ENCODE results near the gene TAS2R13.

Gene TAS2R13

GRCh38 chr12:10884086-10884725, 25.2 kb downstream of the TAS2R13 start, which contains the start of gene PRH1:
Gene PRH1, minus strand, starts transcription at chr12:10884255. Its CDS starts 38 bp downstream, at chr12:10884217.
- no peak for DNase-seq (ENCODE audit: extremely low read depth, low read depth)
- TF ChIP-seq CTCF (IDR thresholded peaks at IDR 0.05; ENCODE audit: low read depth, low read length), result no peak

- DNase-seq (ENCODE audit: extremely low read depth, low read depth), result no peak
Observed at GRCh38 chr12:10873378-10873777, 36.0 kb downstream of the TAS2R13 start.

GRCh38 chr12:10867381-10867780, 42.0 kb downstream of the TAS2R13 start:
- no peak for DNase-seq (ENCODE audit: extremely low read depth, low read depth)

More at GRCh38 chr12:10873378-10873777, 36.0 kb downstream of the TAS2R13 start:
- TF ChIP-seq CTCF (IDR thresholded peaks at IDR 0.05; ENCODE audit: low read depth, low read length), result no peak

GRCh38 chr12:10863512-10864218, 45.7 kb downstream of the TAS2R13 start:
- no peak for TF ChIP-seq CTCF (IDR thresholded peaks at IDR 0.05; ENCODE audit: low read depth, low read length)
- DNase-seq (ENCODE audit: extremely low read depth, low read depth), result no peak

More at GRCh38 chr12:10867381-10867780, 42.0 kb downstream of the TAS2R13 start:
- TF ChIP-seq CTCF (IDR thresholded peaks at IDR 0.05; ENCODE audit: low read depth, low read length), result peak; percentile 4

- TF ChIP-seq CTCF (IDR thresholded peaks at IDR 0.05; ENCODE audit: low read depth, low read length), result no peak
- DNase-seq (ENCODE audit: extremely low read depth, low read depth), result no peak
Observed at GRCh38 chr12:10861366-10861765, 48.0 kb downstream of the TAS2R13 start.

Data from AG09319 (cell line).